GM12872 (cell line): ENCODE measurements around the gene ARHGEF17.

Experiments
- TF ChIP-seq, protein P1 (sequence below): IDR thresholded peaks from 3 replicates; pipeline ENCODE4 v1.5.1; 2011; ENCODE audit warnings: low read depth, mild to moderate bottlenecking, low read length, moderate library complexity; ENCODE audit not compliant: insufficient read depth

Gene ARHGEF17

DNA sequence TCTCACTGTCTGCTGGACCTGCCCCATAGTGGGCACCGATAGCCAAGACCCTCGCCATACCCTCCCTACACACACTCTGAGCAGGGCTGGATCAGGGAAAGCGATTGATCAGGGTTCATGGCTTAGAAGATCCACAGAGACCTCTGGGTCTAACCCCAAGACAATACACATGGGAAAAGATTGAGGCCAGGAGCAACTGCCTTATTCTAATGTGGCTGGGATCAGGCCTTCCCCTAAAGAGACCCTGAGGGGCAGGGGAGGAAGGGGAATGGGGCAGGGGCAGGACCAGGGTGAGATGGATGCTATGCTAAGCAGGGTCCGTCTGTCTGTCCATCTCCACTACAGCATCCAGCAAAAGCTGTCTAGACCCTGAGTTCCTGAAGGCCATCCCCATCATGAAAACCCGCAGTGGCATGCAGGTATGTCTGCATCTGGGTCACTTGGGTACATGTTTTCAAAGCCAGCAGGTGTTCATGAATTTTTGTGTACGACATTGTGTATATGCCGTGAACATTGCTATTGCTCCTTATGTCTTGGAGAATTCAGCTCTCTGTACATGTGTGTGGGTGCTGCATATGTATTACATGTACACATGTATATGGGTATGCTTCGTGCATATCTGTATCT is 52.8 kb downstream of the ARHGEF17 start:
- TF ChIP-seq, protein P1, sequence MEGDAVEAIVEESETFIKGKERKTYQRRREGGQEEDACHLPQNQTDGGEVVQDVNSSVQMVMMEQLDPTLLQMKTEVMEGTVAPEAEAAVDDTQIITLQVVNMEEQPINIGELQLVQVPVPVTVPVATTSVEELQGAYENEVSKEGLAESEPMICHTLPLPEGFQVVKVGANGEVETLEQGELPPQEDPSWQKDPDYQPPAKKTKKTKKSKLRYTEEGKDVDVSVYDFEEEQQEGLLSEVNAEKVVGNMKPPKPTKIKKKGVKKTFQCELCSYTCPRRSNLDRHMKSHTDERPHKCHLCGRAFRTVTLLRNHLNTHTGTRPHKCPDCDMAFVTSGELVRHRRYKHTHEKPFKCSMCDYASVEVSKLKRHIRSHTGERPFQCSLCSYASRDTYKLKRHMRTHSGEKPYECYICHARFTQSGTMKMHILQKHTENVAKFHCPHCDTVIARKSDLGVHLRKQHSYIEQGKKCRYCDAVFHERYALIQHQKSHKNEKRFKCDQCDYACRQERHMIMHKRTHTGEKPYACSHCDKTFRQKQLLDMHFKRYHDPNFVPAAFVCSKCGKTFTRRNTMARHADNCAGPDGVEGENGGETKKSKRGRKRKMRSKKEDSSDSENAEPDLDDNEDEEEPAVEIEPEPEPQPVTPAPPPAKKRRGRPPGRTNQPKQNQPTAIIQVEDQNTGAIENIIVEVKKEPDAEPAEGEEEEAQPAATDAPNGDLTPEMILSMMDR: no peak

DNA sequence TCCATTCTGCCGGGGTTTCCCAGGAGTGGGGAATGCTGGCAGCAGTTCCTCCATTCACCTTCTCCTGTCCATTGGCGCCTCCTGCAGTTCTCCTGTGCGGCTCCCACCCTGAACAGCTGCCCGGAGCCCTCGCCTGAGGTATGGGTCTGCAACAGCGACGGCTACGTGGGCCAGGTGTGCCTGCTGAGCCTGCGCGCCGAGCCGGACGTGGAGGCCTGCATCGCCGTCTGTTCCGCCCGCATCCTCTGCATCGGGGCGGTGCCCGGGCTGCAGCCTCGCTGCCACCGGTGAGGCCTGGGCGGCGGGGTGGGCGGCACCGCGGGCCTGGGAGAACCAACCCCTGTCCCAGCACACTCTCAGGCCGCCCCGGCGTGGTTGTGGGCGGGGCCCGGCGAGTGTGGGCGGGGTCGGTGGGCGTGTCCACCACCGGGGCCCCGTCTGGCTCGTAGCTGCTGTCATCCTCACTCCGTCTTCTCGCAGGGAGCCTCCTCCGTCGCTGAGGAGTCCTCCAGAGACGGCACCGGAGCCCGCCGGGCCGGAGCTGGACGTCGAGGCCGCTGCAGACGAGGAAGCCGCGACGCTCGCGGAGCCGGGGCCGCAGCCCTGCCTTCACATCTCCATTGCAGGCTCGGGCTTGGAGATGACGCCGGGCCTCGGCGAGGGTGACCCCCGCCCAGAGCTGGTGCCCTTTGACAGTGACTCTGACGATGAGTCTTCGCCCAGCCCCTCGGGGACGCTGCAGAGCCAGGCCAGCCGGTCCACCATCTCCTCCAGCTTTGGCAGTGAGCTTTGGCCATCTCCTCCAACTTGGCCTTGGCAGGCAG is 54.1 kb downstream of the ARHGEF17 start:
- TF ChIP-seq, protein P1: no peak

DNA sequence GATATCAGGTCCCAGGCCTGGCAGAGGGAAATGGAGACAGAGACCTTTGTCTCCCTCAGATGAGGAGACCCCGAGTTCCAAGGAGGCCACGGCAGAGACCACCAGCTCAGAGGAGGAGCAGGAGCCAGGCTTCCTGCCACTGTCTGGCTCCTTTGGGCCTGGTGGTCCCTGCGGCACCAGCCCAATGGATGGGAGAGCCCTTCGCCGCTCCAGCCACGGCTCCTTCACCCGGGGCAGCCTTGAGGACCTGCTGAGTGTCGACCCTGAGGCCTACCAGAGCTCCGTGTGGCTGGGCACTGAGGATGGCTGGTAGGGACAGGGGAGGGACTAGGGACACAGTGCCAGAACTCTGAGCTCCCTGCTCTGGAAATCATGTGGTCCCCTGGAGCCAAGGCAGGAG is 55.1 kb downstream of the ARHGEF17 start:
- TF ChIP-seq, protein P1: no peak

DNA sequence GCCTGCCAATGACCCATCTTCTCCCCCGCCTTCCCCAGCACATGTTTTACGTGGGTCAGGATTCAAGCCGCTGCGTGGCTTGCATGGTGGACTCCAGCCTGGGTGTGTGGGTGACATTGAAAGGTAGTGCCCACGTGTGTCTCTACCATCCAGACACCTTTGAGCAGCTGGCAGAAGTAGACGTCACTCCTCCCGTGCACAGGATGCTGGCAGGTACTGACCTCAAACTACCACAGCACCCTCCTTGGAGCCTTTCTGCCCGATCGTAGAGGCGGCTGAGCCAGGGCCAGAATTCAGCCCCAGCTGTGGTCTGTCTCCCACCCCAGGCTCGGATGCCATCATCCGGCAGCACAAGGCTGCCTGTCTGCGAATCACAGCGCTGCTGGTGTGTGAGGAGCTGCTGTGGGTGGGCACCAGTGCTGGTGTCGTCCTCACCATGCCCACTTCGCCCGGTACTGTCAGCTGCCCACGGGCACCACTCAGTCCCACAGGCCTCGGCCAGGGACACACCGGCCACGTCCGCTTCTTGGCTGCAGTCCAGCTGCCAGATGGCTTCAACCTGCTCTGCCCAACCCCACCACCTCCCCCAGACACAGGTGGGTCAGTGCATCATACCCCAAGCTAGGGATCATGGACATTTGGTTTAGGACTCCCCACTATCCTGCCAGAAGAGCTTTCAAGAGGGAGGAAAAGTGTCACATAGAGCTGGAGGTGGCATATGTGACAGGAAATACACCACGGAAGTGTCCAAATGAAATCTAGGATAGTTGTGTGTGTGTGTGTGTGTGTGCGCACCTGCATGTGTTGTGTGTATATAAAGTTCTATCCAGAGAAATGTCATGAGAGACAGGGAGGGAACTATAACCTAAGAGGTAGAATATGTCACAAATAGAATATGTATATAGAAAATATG is 57.5 kb downstream of the ARHGEF17 start:
- TF ChIP-seq, protein P1: no peak

DNA sequence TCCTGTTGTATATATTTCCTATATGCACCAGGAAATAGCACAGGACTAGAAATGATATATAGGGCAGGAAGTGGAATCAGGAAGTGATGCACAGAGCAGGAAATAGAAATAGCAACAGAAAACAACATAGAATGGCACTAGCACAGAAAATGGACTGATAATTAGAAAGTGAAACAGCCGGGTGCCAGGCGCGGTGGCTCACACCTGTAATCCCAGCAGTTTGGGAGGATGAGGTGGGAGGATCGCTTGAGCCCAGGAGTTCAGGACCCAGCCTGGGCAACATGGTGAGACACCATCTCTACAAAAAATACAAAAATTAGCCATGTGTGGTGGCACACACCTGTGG is 58.2 kb downstream of the ARHGEF17 start:
- TF ChIP-seq, protein P1: no peak

DNA sequence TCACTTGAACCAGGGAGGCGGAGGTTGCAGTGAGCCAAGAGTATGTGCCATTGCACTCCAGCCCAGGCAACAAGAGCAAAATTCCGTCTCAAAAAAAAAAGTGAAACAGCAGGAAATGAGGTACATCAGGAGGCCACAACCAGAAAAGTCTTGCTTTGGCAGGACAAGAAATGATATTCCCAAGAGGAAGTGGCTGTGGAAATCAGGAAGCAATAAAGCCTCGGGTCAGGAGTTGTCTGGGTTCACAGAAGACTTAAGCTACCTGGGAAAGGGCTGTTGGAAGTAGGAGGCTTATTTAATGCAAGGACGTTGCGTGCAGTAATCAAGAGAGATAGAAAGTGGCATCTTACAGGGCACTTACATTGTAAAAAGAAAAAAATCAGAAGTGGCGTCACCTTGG is 58.9 kb downstream of the ARHGEF17 start:
- TF ChIP-seq, protein P1: no peak

DNA sequence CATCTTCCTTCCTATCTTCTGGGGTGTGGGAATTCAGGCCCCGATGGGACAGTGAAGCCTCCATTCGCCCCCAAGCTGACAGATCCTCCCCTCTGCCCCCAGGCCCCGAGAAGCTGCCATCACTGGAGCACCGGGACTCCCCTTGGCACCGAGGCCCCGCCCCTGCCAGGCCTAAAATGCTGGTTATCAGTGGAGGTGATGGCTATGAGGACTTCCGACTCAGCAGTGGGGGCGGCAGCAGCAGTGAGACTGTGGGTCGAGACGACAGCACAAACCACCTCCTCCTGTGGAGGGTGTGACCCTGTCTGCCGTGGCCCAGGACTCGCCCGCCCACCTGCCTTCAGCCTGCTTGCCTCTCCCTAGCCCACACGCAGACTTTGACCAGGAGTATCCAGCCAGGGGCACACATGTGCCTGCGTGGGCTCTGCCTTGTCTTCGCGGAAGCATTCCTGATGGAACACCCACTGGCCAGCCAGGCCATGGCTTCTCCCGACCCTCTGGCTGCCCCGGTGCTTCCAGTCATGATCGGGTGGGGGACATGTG is 59.5 kb downstream of the ARHGEF17 start:
- TF ChIP-seq, protein P1: no peak
